Measurements from ENCODE around the gene KCTD2. TPM values are rescaled to one million over a fixed set of nuclear protein-coding genes. Genes with fewer than 3 reads are reported as not detected.

KCTD2 gene
- total and polyA plus RNA-seq, 9 of the 15 experiments (the other 6 are each of a cell fraction or from before 2014, with no cell fraction given) = 1.7 to 32.9 (median 15.8) TPM

DNA sequence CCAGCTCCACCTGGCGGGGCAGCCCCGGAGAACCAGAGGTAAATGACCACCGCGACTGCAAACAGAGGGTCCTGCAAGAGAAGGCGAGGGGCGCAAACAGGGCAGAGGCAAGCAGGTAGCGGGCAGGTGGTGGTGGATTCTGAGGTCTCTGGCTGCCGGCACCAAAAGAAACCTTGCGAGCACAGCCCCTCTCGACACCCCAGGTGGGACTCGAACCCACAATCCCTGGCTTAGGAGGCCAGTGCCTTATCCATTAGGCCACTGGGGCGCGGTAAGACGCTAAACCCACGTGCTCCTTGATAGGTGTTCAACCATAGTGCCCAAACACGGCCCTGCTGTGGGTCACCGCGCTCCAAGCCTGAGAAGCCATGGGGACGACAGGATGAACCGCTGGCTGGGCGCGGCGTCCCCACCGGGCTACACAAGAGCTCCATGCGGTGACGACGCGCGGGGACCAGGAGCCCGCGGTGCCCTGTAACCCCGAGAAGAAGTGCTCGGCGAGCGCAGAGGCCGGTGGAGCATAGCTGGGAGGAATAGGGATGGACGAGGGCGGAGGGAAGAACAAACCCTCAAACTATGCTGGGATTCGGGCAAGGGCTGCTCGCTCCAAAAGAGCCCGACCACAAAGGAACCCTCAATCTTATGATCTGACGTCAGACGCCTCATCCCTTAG lies 12.7 kb upstream of the KCTD2 start (continued):
- TF ChIP-seq, protein P1, sequence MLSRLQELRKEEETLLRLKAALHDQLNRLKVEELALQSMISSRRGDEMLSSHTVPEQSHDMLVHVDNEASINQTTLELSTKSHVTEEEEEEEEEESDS (CRISPR knock-in tag; IDR thresholded peaks at IDR 0.05) = no peak
- 0 out of 2 replicates have a peak, but pooled peaks have one; percentile 5 for TF ChIP-seq ETV1 (tag; conservative IDR thresholded peaks at IDR 0.05; ENCODE audit: low read depth)
- no peak for TF ChIP-seq ZNF146 (CRISPR knock-in tag; IDR thresholded peaks at IDR 0.05; ENCODE audit: unreplicated experiment)
- TF ChIP-seq CHD2 (IDR thresholded peaks at IDR 0.05; ENCODE audit: low read depth, low read length) = no peak
- no peak for TF ChIP-seq ZNF79 (CRISPR knock-in tag; IDR thresholded peaks at IDR 0.05; ENCODE audit: low read depth)
- peak; percentile 83 for TF ChIP-seq CREM (IDR thresholded peaks at IDR 0.05; ENCODE audit: low read depth)
- TF ChIP-seq, protein P2, sequence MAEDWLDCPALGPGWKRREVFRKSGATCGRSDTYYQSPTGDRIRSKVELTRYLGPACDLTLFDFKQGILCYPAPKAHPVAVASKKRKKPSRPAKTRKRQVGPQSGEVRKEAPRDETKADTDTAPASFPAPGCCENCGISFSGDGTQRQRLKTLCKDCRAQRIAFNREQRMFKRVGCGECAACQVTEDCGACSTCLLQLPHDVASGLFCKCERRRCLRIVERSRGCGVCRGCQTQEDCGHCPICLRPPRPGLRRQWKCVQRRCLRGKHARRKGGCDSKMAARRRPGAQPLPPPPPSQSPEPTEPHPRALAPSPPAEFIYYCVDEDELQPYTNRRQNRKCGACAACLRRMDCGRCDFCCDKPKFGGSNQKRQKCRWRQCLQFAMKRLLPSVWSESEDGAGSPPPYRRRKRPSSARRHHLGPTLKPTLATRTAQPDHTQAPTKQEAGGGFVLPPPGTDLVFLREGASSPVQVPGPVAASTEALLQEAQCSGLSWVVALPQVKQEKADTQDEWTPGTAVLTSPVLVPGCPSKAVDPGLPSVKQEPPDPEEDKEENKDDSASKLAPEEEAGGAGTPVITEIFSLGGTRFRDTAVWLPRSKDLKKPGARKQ (CRISPR knock-in tag; IDR thresholded peaks at IDR 0.05) = no peak
- TF ChIP-seq ZFX (CRISPR knock-in tag; IDR thresholded peaks at IDR 0.05) = peak; percentile 56; the same call in 1 of the 2 replicates
- no peak for TF ChIP-seq SPI1 (IDR thresholded peaks at IDR 0.05; ENCODE audit: borderline replicate concordance, low read depth, low read length)
- TF ChIP-seq XRCC4 (IDR thresholded peaks at IDR 0.05; ENCODE audit: extremely low read depth, insufficient read depth, insufficient read length) = no peak
- no peak for TF ChIP-seq PPARD (CRISPR knock-in tag; IDR thresholded peaks at IDR 0.05)
- TF ChIP-seq, protein P3, sequence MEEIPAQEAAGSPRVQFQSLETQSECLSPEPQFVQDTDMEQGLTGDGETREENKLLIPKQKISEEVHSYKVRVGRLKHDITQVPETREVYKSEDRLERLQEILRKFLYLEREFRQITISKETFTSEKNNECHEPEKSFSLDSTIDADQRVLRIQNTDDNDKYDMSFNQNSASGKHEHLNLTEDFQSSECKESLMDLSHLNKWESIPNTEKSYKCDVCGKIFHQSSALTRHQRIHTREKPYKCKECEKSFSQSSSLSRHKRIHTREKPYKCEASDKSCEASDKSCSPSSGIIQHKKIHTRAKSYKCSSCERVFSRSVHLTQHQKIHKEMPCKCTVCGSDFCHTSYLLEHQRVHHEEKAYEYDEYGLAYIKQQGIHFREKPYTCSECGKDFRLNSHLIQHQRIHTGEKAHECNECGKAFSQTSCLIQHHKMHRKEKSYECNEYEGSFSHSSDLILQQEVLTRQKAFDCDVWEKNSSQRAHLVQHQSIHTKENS (CRISPR knock-in tag; IDR thresholded peaks at IDR 0.05) = no peak
- 0 out of 2 replicates have a peak, but pooled peaks have one; percentile 69 for TF ChIP-seq ILF3 (IDR thresholded peaks at IDR 0.05; ENCODE audit: borderline replicate concordance)
- TF ChIP-seq, protein P4, sequence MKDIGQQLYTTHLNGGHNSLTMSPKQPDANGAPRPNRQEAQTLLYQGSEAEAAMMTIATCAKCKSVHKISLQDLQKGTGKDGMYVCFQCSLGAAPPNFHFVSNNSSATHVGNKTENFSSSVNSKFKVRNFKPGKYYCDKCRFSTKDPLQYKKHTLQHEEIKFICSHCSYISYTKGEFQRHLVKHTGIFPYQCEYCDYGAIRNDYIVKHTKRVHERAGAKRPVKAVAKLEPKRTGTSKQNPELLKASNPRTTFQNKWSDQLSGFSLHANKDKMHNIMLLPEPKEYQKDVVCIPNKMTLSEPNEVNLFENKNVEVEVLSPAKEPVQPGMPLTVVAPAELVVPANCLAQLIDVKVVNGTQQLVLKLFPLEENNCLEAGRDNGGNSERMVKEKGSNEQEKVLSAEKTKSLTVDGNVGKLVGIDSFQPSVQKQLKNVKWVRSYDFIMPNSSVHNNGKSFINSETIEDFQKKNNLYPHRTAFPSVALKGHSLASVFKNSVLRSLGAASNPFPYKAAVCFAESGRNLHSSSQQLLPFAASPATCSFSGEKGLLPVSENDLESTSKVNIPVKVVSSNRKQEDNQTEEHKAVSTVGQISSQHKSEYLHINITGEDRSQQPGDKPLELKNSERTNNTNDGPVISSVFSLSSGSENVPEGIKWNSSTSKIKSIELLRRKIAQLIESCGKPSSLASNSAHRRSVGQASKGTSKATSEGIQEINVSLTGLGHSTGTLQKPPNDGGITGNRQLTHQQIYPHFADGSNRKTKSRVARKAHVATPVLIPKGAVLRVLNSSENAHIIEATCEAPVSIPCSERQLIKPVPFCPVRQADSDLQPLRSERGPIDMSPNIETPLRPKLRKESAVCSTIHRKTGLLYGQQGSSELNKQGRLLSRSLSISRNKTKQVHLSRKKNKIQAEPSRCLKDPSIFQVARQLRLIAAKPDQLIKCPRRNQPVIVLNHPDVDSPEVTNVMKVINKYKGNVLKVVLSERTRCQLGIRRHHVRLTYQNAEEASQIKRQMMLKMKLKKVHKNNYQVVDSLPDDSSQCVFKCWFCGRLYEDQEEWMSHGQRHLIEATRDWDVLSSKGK (CRISPR knock-in tag; IDR thresholded peaks at IDR 0.05) = no peak
- TF ChIP-seq KDM2B (CRISPR knock-in tag; IDR thresholded peaks at IDR 0.05) = 0 out of 2 replicates have a peak, but pooled peaks have one; percentile 3
- no peak for TF ChIP-seq HOXB6 (CRISPR knock-in tag; IDR thresholded peaks at IDR 0.05; ENCODE audit: borderline replicate concordance)
- no peak for TF ChIP-seq SMARCB1 (IDR thresholded peaks at IDR 0.05; ENCODE audit: insufficient read length, low read depth)
- peak; percentile 25; the same call in 1 of the 2 replicates for TF ChIP-seq CTBP1 (IDR thresholded peaks at IDR 0.05; ENCODE audit: borderline replicate concordance)
- TF ChIP-seq YBX1 (IDR thresholded peaks at IDR 0.05) = no peak
- no peak for TF ChIP-seq PTRF (tag; IDR thresholded peaks at IDR 0.05)
- TF ChIP-seq, protein P5, sequence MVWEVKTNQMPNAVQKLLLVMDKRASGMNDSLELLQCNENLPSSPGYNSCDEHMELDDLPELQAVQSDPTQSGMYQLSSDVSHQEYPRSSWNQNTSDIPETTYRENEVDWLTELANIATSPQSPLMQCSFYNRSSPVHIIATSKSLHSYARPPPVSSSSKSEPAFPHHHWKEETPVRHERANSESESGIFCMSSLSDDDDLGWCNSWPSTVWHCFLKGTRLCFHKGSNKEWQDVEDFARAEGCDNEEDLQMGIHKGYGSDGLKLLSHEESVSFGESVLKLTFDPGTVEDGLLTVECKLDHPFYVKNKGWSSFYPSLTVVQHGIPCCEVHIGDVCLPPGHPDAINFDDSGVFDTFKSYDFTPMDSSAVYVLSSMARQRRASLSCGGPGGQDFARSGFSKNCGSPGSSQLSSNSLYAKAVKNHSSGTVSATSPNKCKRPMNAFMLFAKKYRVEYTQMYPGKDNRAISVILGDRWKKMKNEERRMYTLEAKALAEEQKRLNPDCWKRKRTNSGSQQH (CRISPR knock-in tag; IDR thresholded peaks at IDR 0.05) = no peak
